Stomach (tissue), 4 donors: Measurements from ENCODE around the gene KPTN.

Source experiments
- CTCF ChIP-seq, 7 experiments: fragments of 450-650 bp in 4 of 7; fragments of 200-600 bp in 3 of 7; sonication (generic) in 3 of 7; IDR thresholded peaks; one replicate each; pipeline ENCODE4 v1.5.1; 2016 to 2019; ENCODE audit warnings: antibody characterized with exemption in 7 of 7, control low read depth in 2 of 7, mild to moderate bottlenecking in 1 of 7
- EP300 ChIP-seq: sonication (generic); formaldehyde crosslinking; IDR thresholded peaks from one replicate; pipeline ENCODE4 v1.6.1; 2017; ENCODE audit warnings: antibody characterized with exemption
- POLR2A ChIP-seq, 4 donors: fragments of 450-650 bp; IDR thresholded peaks; one replicate each; pipeline ENCODE4 v1.6.1; 2016; ENCODE audit warnings: antibody characterized with exemption in 4 of 4, control low read depth in 2 of 4, mild to moderate bottlenecking in 1 of 4, moderate library complexity in 1 of 4

GRCh38 chr19:47487551-47488515 lies 3.8 kb upstream of the KPTN start:
- TF ChIP-seq CTCF (IDR thresholded peaks at IDR 0.05) (no peak), POLR2A (IDR thresholded peaks at IDR 0.05) (no peak), EP300 (no peak)
